ENCODE measurements around the gene SCAMP3.

DNA sequence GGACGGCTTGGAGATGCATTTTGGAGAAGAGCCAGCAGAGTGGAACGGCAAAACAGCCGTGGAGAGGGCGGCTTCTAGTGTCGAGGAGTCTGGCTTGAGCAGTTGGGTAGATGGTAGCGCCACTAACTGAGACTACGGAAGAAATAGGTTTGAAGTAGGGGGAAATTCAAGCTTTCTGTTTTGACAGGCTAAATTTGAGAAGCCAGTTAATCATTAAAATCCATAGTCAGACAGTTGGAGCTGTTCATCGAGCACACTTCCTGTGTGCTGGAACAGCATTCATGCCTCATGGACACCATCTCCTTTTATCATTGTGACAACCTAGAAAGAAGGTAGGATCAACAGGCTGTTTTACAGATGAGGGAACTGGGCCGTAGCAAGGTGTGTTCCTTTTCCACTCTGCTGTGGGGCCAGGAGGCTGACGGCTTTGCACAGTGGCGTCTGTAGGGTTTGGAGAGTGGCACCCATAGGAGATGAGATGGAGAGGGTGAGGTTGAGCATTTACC is 42.5 kb upstream of the SCAMP3 start:
- no peak for TF ChIP-seq POLR2A (IDR thresholded peaks at IDR 0.05)
- TF ChIP-seq, protein P1, sequence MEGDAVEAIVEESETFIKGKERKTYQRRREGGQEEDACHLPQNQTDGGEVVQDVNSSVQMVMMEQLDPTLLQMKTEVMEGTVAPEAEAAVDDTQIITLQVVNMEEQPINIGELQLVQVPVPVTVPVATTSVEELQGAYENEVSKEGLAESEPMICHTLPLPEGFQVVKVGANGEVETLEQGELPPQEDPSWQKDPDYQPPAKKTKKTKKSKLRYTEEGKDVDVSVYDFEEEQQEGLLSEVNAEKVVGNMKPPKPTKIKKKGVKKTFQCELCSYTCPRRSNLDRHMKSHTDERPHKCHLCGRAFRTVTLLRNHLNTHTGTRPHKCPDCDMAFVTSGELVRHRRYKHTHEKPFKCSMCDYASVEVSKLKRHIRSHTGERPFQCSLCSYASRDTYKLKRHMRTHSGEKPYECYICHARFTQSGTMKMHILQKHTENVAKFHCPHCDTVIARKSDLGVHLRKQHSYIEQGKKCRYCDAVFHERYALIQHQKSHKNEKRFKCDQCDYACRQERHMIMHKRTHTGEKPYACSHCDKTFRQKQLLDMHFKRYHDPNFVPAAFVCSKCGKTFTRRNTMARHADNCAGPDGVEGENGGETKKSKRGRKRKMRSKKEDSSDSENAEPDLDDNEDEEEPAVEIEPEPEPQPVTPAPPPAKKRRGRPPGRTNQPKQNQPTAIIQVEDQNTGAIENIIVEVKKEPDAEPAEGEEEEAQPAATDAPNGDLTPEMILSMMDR (IDR thresholded peaks at IDR 0.05), result no peak
